Thoracic aorta (tissue), 2 donors: Measurements from ENCODE around the gene COL24A1. TPM values are rescaled to one million over a fixed set of nuclear protein-coding genes. Genes with fewer than 3 reads are reported as not detected.
"Not testable (repeated sequence)": the region's sequence is repeated elsewhere in the genome, so short reads cannot be mapped to it uniquely, and the experiment has no call there.

Experiments used
- ATAC-seq: fragments of 150-250 bp; one replicate; pipeline ENCODE4 v1.8.0; 2017; ENCODE audit warnings: low read depth; ENCODE audit not compliant: insufficient number of reproducible peaks, low FRiP score
- DNase-seq: peaks from one replicate; pipeline ENCODE4 v3.0.0-alpha.2; 2020; ENCODE audit warnings: low spot score
- H3K27ac ChIP-seq, 2 donors: fragments of 200-600 bp; sonication (generic); 1 replicate in 1 of 2; 2 replicates in 1 of 2; pipeline ENCODE4 v1.5.1; 2016; ENCODE audit warnings: mild to moderate bottlenecking in 2 of 2, moderate library complexity in 2 of 2
- H3K27me3 ChIP-seq: fragments of 200-600 bp; sonication (generic); replicated peaks from 2 replicates; pipeline ENCODE4 v1.6.0; 2016; ENCODE audit warnings: mild to moderate bottlenecking; ENCODE audit not compliant: insufficient read depth
- H3K36me3 ChIP-seq: fragments of 200-600 bp; sonication (generic); one replicate; pipeline ENCODE4 v1.5.1; 2016
- H3K4me1 ChIP-seq, 2 donors: fragments of 200-600 bp; sonication (generic); 1 replicate in 1 of 2; 2 replicates in 1 of 2; pipeline versions ENCODE4 v1.5.1 to v1.6.0; 2016; ENCODE audit warnings: low read depth in 2 of 2, mild to moderate bottlenecking in 1 of 2; ENCODE audit not compliant: control insufficient read depth in 1 of 2
- H3K4me3 ChIP-seq: fragments of 200-600 bp; sonication (generic); 2 replicates; pipeline ENCODE4 v1.5.1; 2016; ENCODE audit warnings: mild to moderate bottlenecking
- H3K9me3 ChIP-seq: fragments of 200-600 bp; sonication (generic); 2 replicates; pipeline ENCODE4 v1.5.1; 2016
- total RNA-seq, 2 donors: library from RNA; depleted of rRNA; stranded (reverse); fragments of >200 nt; gene quantifications; one replicate each; pipeline versions ENCODE4 v1.1.0 to v1.2.3, GENCODE V29; 2016
- TF ChIP-seq, protein P1 (sequence below): fragments of 200-600 bp; sonication (generic); IDR thresholded peaks from one replicate; pipeline ENCODE4 v1.5.1; 2019; ENCODE audit warnings: antibody characterized with exemption

The COL24A1 gene
- total RNA-seq, 2 donors from 2014 or later = 1.6 to 2.8 TPM

DNA sequence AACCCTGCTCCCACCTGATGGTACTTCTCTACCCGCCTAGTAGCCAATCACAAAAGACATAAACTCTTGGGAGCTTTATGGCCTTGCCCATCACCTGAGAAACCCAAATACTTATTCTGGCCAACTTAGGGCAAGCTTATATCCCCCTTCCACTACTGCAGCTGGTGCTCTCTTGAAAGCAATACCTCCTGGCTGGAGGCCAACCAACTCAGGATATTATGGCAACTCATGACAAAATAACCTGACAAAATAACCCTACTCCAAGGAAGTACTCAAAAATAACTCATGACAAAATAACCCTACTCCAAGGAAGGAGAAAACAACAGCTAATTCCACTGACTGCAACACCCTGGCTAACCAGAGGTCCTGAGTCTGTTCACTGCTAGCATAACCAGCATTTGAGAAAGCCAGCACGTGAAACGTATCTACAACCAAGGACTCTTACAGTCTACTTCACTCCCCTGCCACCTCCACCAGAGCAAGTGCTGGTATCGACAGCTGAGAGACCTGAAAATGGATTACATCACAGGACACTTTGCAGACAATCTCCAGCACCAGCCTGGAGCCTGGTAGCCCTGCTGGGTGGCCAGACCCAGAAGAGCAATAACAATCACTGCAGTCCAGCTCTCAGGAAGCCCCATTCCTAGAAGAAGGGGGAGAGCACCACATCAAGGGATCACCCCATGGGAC is 179.9 kb downstream of the COL24A1 start:
- TF ChIP-seq, protein P1, sequence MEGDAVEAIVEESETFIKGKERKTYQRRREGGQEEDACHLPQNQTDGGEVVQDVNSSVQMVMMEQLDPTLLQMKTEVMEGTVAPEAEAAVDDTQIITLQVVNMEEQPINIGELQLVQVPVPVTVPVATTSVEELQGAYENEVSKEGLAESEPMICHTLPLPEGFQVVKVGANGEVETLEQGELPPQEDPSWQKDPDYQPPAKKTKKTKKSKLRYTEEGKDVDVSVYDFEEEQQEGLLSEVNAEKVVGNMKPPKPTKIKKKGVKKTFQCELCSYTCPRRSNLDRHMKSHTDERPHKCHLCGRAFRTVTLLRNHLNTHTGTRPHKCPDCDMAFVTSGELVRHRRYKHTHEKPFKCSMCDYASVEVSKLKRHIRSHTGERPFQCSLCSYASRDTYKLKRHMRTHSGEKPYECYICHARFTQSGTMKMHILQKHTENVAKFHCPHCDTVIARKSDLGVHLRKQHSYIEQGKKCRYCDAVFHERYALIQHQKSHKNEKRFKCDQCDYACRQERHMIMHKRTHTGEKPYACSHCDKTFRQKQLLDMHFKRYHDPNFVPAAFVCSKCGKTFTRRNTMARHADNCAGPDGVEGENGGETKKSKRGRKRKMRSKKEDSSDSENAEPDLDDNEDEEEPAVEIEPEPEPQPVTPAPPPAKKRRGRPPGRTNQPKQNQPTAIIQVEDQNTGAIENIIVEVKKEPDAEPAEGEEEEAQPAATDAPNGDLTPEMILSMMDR = no peak
- DNase-seq = no peak
- no peaks in the 10 kb centered on the region for H3K27me3 ChIP-seq
- H3K4me3 ChIP-seq = no peak overlapping the region
- no peaks in the 10 kb centered on the region for H3K4me1 ChIP-seq
- ATAC-seq = no peak
- no peaks in the 10 kb centered on the region for H3K9me3 ChIP-seq
- no peak overlapping the region for H3K27ac ChIP-seq
- H3K36me3 ChIP-seq = no peaks in the 10 kb centered on the region

DNA sequence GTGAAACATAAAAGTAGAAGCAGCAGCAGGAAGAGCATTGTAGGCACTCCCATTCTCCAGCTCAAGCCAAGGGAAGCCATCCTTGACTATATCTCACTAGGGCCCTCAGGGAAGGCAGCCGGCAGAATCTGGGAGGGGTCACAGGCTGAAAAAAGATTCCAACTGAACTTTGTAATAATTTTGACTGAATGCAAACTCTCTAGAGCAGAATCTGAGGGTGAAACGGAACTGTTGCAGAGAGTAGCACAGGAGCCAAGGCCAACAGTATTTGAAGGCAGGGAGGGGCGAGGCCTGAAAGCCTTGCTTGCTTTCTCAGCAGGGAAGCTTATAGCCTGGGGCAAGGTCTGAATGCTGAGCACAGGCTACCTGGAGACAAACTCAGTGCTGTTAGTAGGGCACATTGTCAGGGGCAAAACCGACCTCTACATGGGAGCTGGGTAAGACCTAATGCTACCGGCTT is 180.6 kb downstream of the COL24A1 start:
- DNase-seq (no peak), ATAC-seq (no peak)
- Histone ChIP-seq H3K27ac (no peak overlapping the region), H3K9me3 (no peaks in the 10 kb centered on the region), H3K4me3 (no peak overlapping the region), H3K27me3 (no peaks in the 10 kb centered on the region), H3K36me3 (no peaks in the 10 kb centered on the region), H3K4me1 (no peaks in the 10 kb centered on the region)
- TF ChIP-seq, protein P1 = no peak

DNA sequence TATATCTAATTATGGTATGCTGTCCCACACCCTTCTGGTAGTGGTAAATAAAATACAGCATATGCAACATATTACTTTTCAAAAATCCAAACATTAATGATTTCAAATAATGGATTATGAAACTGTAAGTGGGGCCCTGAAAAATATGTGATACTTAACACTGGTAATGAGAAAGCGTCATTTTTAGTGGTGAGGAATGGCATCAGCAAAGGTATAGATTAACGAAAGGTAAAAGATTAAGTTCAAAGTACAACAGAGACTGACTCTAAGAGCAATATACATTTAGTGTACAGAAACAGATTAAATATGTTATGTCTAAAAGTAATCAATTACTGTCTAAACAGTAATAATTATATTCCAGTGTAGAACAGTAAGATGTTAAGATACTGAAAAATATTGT is 194.1 kb downstream of the COL24A1 start:
- no peak overlapping the region for H3K4me3 ChIP-seq
- TF ChIP-seq, protein P1 = no peak
- ATAC-seq (no peak), DNase-seq (no peak)
- no peak overlapping the region for H3K27ac ChIP-seq
- no peaks in the 10 kb centered on the region for H3K4me1 ChIP-seq
- H3K27me3 ChIP-seq = no peaks in the 10 kb centered on the region
- H3K9me3 ChIP-seq = no peaks in the 10 kb centered on the region
- no peaks in the 10 kb centered on the region for H3K36me3 ChIP-seq

DNA sequence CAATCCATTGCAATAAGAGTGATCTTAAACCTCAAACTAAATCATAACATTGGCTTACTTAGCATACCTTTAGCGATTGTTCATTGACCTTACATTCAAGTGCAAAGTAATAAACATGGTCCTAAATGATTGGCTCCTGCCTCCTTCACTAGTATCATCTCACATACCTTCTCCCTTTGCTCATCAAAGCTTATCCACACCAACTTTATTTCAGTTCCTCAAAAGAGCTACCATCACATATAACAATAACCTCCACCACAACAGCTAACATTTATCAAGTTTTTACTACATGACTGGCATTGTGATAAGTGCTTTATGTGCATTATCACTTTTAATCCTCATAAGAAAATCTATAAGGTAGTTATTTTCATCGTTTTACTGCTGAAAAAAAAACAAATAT is 198.8 kb downstream of the COL24A1 start:
- DNase-seq = no peak
- no peak overlapping the region for H3K4me3 ChIP-seq
- no peak overlapping the region for H3K27ac ChIP-seq
- H3K36me3 ChIP-seq = no peaks in the 10 kb centered on the region
- H3K27me3 ChIP-seq = no peaks in the 10 kb centered on the region
- no peak for ATAC-seq
- TF ChIP-seq, protein P1 = no peak
- no peaks in the 10 kb centered on the region for H3K9me3 ChIP-seq
- H3K4me1 ChIP-seq = no peaks in the 10 kb centered on the region

DNA sequence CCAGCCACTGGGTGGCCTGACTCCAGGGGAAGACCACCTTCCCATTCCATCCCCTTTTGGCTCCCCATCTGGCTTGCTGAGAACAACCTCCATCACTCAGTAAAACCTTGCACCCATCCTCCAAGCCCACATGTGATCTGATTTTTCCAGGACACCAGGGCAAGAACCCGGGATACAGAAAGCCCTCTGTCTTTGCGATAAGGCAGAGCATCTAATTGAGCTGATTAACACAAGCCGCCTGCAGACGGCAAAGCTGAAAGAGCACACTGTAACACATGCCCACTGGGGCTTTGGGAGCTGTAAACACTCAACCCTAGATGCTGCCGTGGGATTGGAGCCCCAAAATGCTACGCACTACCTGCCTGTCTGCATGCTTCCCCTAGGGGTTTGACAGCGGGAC is 201.4 kb downstream of the COL24A1 start:
- not testable (repeated sequence) for H3K4me3 ChIP-seq, ATAC-seq, H3K27ac ChIP-seq, H3K27me3 ChIP-seq, H3K36me3 ChIP-seq, H3K4me1 ChIP-seq, H3K9me3 ChIP-seq, DNase-seq

DNA sequence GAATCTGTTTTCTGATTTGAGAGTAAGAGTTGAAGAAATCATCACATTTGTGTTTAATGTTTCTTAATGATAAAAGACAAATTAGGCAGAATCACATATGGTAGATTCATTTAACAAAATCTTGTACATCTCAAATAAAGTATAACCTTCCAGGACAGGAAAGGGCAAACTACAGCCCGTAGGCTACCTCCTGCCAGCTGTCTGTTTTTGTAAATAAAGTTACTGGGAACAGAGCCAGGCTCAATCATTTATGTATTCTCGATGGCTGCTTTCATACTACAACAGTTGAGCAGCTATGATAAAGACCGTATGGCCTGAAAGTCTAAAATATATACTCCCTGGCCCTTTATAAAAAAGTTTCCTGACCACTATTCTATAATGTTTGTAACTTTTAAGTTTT is 204.1 kb downstream of the COL24A1 start:
- TF ChIP-seq, protein P1 = no peak
- Histone ChIP-seq H3K27me3 (no peaks in the 10 kb centered on the region), H3K27ac (no peak overlapping the region), H3K9me3 (no peaks in the 10 kb centered on the region), H3K4me1 (no peaks in the 10 kb centered on the region), H3K36me3 (no peaks in the 10 kb centered on the region), H3K4me3 (no peak overlapping the region)
- DNase-seq (no peak), ATAC-seq (no peak)
